Measurements from ENCODE around the gene EPC1.

Gene EPC1

DNA sequence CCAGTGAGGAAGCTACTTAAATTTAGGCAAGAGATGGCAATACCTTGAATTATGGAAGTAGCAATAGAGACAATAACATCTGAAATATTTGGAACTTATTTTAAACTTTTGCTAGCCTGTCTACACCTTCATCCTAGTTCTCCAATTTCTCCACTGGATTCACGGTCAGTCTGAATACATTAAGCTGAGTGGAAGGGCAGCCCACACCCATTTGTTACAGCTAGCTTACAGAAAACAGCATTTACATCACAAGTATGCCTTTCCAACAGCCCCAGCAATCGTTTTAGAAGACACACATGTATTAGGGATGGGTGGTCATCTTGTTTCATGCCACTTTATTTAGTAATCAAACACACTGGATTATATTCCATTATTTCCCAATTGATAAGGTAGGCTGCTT, 16.7 kb downstream of the EPC1 start:
- DNase-seq, result no peak

DNA sequence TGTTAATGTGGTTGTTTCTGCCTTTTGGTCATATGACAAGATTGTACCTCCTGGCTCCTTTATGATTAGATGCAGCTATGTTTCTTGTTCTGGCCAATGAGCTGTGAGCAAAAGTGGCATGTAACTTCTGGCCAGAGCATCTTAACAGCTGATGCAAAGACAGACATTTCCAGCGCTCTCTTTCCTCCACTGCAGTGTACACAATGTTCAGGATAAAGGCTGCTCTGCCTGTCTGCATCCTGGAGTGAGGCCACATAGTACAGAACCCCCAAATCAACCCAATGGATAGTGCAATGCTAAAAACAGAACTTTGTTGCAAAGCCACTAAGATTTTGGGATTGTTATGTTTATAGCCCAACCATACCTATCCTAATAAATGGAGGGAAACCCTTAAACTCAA, 17.9 kb downstream of the EPC1 start:
- no peak for DNase-seq

DNA sequence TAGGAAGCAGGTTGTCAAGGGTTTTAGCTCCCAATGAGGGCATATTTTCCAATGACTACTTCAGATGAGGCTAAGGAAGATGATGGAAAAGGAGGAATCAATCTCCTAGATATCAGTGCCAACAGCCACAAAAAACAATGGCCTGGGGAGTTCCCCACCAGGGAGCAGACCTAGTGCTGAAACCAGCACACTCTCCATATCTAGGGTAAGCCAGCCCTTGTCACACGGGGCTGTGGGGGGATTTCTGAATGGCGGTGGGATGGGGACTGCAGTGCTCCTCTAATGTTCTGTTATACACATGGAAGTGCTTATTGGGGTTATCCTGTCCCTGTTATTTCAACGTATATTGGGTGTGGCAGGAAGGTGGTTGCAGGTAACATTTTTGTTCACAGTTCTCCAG, 18.5 kb downstream of the EPC1 start:
- DNase-seq, result no peak

DNA sequence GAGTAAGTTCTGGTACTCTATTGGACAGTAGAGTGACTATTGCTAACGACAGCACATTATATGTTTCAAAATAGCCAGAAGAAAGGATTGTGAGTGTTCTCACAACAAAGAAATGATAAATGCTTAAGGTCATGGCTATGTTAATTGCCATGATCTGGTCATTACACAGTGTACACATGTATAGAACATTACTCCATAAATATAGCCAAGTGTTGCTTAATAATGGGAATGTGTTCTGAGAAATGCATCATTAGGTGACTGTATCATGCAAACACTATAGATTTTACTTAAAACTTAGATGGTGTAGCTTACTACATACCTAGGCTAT, 19.6 kb downstream of the EPC1 start:
- DNase-seq, result no peak

DNA sequence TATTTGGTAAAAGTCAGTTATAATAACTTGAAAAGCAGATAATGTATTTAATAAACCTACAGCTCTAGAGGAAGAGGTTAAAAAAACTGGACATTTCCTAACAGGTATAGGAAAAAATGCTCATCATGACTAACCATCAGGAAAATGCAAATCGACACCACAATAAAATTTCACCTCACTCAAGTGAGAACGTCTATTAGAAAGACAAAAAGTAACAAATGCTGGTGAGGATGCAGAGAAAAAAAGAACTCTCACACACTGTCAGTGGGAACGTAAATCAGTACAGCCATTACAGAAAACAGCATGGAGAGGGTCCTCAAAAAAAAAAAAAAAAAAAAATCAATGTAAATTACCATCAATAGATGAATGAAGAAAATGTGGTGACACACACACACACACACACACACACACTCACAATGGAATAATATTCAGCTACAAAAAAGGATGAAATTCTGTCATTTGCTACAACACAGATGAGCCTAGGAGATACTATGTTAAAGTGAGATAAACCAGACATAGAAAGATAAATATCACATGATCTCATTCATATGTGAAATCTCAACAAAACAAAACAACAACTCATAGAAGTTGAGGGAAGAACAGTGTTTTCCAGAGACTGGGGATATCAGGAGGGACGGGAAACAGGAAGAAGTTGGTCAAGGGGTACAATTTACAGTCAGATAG, 20.1 kb downstream of the EPC1 start:
- no peak for DNase-seq

DNA sequence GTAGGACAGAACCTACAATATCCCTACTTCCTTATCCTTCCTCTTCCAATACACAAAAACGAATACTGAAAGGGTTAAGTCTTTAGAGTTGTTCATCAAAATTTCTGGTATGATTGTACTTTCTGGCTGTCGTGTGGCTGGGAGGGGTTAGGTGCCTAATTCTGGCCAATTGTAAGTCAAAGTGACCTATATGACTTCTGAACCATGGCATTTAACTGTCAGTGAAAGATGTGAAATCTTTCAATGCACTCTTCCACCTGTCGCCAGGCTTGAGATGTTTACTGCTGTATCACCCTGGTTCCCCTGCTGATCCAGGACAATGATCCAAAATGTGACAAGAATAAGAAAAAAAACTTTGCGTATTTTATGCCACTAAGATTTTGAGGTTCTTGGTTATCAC, 20.8 kb downstream of the EPC1 start:
- DNase-seq, result no peak

DNA sequence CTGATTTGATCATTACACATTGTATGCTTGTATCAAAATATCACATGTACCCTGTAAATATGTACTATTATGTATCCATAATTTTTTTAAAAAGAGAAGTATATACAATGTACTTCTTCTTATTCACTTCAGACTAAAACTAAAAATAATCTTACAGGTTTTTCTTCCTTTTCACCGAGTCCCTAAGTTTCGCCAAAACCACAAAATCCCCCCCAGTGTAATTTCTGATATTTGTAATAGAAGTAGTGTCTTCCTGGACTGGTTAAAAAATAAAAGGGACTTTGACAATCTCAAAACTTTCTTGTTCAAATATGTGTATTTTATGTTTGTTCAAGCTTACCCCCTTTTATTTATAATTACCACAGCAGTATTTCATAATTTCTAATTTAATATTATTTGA, 23.9 kb downstream of the EPC1 start:
- no peak for DNase-seq

DNA sequence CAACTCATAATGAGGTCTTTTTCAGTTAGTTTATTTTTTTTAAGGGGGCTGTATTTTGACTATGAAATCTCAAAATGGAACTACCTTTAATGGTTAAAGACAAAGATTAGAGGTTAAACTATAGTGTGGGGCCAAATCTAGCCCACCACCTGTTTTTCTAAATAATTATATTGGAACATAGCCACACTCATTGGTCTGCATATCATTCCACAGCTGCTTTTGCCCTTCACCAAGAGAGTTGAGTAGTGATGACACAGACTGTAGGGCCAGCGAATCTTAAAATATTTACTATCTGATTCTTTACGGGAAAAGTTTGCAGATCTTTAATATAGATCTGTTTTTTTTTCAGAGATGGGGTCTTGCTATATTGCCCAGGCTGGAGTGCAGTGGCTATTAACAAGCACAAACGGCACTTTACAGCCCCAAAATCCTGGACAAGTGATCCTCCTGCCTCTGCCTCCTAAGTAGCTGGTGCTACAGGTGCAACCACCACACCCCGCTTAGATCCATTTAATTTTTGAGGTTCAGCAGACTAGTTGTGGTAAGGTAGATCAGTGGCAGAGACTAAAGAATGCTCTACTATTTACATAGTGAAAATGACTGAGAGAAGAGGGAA, 25.8 kb downstream of the EPC1 start:
- no peak for DNase-seq

DNA sequence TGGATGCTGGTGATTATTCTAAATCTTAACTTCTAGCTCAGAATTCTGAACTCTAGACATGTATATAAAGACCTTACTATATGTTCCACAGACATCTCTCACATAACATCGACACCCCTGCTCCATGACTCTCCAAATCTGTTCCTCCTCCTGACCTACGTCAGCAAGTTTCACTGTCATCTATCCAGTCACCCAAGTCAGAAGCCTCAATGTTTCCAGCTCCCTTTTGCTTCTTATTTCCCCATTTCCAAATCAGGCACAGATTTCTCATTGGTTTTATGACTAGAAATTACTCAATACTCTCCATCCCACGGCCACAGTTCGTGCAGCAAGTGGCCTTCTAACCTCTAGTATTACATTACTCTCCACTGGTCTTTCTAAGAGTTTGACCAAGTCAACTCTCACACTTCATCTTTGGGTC, 28.5 kb downstream of the EPC1 start:
- no peak for DNase-seq

DNA sequence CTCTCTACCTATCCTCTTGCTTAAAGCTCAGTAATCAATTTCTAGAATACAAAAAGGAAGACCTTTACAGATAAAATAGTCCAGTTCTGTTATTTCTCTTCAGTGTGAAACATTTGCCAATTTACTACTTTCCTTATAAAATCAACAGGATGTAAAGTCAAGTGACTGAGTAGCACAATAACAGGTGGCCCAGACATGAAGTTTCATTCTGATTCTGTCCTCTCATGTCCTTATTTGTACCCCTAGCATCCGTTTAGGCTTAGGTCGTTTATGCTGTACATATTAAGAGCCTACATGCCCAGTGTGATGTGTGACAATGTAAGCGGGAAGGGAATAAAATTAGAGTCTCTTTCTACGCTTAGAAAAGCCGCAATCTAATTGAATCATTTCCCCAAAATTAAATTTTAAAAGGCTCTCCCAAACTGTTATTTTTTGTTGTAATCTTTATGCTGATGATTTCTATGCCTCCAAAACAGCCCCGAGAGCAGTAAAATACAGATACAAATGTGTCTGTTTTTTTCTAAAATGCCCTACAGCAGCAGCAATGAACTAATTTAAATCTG, 29.1 kb downstream of the EPC1 start:
- no peak for DNase-seq

DNA sequence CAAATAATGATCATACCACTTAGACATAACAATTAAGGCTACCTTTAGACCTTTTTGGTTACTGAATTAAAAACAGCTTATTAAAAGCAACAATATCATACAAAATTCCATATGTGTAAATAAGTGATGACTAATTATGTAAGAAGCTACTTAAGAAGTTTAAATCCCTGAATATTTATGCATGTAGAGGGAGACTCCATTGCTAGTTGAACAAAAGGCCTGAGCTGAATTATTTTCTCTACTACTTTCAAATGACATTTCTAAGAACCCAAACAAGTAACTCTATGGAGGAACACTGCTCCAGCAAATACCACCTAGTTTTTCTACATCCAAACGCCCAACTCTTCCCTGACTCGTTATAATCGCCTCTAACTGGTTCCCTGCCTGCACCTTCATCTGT, 31.5 kb downstream of the EPC1 start:
- DNase-seq, result no peak

DNA sequence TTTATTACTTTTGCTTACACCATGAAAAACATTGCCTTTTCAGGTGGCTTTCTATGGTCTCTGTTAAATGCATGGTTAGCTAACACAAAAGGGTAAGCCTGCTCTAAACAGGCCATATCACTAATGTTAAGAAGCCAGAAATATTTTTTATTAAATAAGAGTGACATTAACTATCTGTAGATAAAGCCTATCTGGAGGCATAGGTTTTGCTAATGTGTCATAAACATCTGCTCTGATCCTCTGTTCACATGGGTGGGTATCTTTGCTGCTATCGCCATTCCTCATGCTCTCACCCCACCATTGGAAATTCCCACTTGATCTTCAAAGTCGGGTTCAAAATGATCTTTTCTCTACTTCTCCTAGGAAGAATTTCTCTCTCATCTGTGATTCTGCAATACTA, 32.4 kb downstream of the EPC1 start:
- no peak for DNase-seq

DNA sequence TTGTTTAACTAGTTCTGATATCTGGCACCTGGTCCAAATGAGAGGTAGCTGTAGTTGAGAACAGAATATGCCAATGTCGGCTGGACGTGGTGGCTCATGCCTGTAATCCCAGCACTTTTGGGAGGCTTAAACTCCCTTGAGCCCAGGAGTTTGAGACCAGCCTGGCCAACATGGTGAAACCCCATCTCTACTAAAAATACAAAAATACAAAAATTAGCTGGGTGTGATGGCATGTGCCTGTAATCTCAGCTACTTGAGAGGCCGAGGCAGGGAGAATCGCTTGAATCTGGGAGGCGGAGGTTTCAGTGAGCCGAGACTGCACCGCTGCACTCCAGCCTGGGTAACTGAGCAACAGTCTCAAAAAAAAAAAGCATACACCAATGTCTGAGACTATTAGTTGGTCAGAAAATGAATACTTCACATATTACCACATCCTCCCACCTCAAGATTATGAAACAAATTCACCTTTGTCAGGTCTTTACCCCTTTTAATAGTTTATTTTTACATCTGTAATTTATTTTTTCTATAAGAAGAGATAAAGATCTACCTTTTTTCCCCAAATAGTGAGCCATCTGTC, 38.8 kb downstream of the EPC1 start:
- DNase-seq, result no peak

DNA sequence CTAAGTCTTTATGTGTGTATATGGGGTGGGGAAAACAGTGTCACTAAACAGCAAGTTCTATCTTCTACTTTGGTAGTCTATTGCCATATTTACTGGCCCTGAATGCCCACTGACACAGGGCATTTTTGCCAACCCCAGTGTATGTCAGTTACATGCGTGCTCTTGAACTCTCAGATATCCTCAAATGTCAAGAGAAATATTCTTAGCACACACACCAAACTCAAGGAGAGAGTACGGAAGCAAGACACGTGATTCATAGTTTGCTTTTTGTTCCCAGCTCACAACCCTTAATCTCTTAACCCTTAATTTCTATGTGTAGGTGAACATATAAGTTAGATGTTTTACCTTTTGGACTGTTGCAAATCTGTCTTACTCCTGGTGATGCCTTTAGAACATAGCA, 39.3 kb downstream of the EPC1 start:
- DNase-seq, result no peak

DNA sequence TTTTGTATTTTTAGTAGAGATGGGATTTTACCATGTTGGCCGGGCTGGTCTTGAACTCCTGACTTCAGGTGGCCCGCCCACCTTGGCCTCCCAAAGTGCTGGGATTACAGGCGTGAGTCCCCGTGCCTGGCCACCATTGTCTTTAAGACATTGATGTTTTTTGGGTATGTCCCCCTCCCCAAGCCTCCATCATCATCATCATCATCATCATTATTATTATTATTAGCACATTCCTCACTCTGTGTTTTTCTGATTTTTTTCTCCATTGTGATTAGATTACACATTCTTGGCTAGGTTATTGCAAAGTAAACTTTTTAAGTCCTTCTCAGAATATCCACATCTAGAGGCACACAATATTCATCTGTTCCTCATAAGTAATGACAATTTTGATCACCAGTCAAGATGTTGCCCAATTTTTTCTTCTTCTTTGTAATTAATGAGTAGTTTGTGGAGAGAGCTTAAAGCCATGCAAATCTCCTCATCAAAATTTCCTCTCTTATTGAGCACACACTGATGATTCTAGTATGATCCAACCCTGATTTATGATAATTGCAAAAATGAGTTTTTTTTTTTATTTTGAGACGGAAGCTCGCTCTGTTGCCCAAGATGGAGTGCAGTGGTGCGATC, 47.5 kb downstream of the EPC1 start:
- no peak for DNase-seq

DNA sequence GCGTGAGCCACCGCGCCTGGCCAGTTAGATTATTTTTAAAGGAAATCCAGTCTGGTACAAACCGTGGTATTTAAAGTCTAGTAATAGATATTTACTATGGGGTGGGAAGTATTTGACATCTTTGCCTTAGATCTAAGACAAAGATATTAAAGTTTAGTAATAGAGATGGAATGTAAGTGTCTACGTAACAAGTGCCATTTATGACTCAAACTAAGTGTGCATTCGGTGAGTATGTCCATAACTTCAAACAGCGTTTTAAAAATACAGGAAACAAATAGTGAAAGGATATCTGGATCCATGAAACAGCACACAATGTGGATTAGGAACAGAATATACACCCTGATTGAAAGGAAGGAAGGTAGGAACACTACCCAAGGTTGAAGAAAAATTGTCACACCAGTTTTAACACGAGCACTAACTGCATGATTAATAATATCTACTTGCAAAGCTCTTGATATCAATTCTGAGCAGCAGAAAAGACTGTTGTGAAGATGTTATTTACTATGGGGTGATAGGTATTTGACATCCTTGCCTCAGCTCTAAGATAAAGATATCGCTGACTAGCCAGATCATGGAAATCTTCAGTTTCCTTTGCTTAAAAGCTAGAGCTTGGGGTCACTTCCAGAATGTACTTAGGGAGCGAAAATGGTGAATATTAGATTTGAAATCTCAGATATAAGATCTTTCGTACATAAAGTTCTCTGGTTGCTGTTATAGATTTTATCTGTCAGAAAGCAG, 48.7 kb downstream of the EPC1 start:
- no peak for DNase-seq

DNA sequence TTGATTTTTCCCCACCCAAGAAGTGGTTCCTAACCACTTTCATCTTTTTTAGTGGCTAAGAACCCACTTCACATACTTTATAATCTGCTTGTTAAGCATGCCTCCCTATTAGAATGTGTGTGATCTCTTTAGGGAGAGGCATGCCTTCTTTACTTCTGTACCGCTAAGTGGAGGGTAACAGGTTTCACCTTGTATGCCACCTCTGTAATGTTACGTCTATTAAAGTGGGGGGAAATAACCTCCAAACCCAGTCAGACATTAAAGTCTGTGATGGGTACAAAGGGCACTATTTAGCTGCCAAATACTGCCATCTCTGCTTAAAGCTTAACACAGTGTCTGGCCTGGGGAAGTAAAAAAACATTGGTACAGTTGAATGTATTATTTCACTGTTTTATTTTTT, 51.9 kb downstream of the EPC1 start:
- no peak for DNase-seq

DNA sequence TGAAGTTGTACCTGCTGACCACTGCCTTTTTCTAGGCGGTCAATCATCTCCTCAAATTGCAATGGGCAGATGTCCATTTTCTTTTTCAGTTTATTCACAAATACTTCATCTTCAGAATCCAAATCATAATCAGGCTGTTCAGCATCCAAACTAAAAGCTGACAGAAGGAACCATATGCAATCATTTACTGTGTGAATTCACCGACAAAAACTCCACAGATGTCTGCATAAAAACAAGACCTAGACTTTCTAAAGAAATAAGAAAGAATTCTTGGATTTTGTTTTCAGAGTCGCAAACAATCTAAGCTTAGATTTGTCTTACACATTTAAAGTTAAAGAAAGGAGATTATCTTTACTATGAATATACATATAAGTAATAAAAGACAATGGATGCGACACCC, 53.4 kb downstream of the EPC1 start:
- DNase-seq, result no peak

DNA sequence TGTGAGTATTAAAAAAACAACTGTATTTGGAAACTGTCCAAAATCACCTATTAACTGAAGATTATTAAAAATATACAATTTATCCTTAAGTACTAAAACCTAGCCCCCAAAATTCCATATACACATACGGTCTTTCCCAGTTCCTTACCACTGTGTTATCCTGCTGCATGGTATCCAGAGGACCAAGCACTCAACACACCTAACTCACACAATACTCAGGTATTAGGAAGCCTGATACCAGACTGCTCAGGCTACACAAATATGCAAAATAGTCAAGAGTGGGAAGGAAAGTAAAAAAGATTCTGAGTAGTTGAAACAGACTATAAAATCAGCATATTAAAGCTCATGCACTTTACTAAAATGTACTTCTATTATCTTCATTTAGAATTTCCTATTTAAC, 67.2 kb downstream of the EPC1 start:
- no peak for DNase-seq

DNA sequence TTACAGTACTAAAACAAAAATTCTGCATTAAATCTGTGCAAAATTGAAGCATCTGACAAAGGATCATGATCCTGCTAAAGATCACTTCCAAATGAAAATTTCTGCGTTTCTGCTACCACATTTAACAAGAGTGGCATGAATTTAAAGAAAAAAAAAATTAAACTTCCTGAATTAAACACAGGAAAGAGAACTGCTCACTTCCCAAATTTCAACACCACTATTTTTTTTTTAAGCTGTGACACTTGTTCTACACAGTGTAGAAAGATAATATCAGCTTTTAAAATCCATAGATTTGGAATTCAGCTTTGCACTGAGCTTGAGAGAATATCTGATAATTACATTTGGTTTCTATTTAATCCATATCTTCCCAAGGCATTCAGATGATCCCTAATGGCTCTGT, 73.6 kb downstream of the EPC1 start:
- no peak for DNase-seq

DNA sequence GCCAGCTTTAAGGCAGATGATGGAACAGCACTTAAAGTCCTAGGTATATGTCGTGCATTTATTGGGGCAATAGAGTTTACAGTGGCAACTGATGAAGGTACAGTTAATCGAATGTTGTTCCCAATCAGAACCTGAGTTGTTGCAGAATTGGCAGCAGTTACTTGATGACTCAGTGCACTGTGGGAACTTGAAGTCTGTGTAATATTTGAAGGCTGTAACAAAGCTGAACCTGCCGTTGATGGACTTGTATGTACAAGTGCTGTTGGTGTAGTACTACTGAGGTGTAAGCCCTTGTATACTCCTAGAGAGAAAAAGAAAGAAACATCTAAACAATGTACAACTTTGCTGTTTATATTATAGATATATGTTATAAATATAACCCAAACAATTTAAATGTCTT, 75.3 kb downstream of the EPC1 start:
- DNase-seq, result no peak

DNA sequence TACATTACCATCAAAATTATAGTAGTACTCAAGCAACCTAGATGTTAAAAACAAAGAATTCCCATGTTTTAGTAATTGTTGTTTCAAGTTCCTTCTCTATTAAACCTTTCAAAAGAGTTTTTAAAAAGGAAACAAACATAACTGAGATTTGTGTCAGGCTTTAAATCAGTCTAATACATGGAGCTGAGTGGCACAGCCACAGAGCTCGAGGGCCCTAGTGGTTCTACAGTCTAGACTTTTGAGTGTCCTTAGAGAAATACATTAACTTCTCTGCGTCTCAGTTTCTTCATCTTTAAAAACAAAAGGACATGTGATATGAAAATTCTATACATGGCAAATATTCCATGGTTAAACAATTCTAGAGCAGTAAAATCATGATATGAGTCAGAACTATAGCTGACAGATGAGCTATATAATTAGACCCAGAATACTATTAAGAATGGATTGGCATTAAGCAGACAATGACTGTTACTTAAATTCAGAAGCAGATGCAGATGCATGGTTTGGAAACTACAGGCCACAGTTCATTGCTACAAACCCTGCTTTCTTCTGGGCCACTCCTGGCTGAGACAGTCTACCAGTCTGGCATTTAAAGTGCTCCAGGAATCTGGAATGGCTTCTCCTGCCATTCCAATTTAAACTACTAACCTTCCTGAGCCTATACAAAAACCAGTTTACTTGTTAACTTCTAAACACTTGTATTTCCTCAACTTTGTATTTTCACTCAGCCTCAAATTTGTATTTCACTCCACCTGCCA, 77.4 kb downstream of the EPC1 start:
- no peak for DNase-seq

DNA sequence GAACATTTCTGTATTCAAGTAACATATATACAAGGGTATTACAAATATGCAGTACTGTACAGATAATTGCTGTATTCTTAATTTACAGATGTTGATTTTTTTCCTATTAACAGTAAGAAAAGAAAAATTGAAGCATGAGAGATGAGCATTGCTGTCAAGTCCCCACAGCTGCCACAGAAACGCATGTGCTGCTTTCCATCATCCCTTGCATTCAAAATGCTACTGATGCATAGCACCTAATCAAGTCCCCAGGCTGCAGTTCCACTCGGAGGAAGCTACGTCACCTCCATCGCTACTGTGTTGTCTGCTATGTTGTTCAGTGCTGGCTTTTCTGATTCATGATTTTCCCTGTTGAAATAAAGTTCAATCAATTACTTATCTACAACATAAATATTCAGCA, 78.2 kb downstream of the EPC1 start:
- no peak for DNase-seq
